ENCODE data around the gene PCBP3.
"Not testable (repeated sequence)": the region's sequence is repeated elsewhere in the genome, so short reads cannot be mapped to it uniquely, and the experiment has no call there.

Gene PCBP3

GRCh38 chr21:45809421-45809820, 165.9 kb downstream of the PCBP3 start:
- DNase-seq (ENCODE audit: low read depth) = no peak

- no peak for DNase-seq (ENCODE audit: low read depth)
These were observed 167.6 kb downstream of the PCBP3 start for GRCh38 chr21:45811136-45811535.

- DNase-seq (ENCODE audit: low read depth) = not testable (repeated sequence)
These were observed 170.8 kb downstream of the PCBP3 start for GRCh38 chr21:45814210-45814940.

- not testable (repeated sequence) for DNase-seq (ENCODE audit: low read depth)
These were observed 172.3 kb downstream of the PCBP3 start for GRCh38 chr21:45815781-45816180.

GRCh38 chr21:45816794-45817193, 173.3 kb downstream of the PCBP3 start:
- DNase-seq (ENCODE audit: low read depth) = no peak

- no peak for DNase-seq (ENCODE audit: low read depth)
These were observed 173.8 kb downstream of the PCBP3 start for GRCh38 chr21:45817345-45817744.

GRCh38 chr21:45818276-45818903, 174.9 kb downstream of the PCBP3 start:
- peak; percentile 73 for DNase-seq (ENCODE audit: low read depth)

- DNase-seq (ENCODE audit: low read depth) = no peak
These were observed 175.4 kb downstream of the PCBP3 start for GRCh38 chr21:45818904-45819285.

GRCh38 chr21:45819478-45820170, 176.1 kb downstream of the PCBP3 start:
- DNase-seq (ENCODE audit: low read depth) = no peak

- DNase-seq (ENCODE audit: low read depth) = no peak
These were observed 176.9 kb downstream of the PCBP3 start for GRCh38 chr21:45820171-45821091.

GRCh38 chr21:45821315-45821962, 177.9 kb downstream of the PCBP3 start:
- no peak for DNase-seq (ENCODE audit: low read depth)

GRCh38 chr21:45821998-45822397, 178.5 kb downstream of the PCBP3 start:
- no peak for DNase-seq (ENCODE audit: low read depth)

- no peak for DNase-seq (ENCODE audit: low read depth)
These were observed 179.0 kb downstream of the PCBP3 start for GRCh38 chr21:45822429-45823099.

GRCh38 chr21:45823100-45823681, 179.7 kb downstream of the PCBP3 start:
- no peak for DNase-seq (ENCODE audit: low read depth)

GRCh38 chr21:45824546-45825215, 181.2 kb downstream of the PCBP3 start:
- DNase-seq (ENCODE audit: low read depth) = no peak

GRCh38 chr21:45825219-45825618, 181.7 kb downstream of the PCBP3 start:
- DNase-seq (ENCODE audit: low read depth) = no peak

- no peak for DNase-seq (ENCODE audit: low read depth)
These were observed 183.3 kb downstream of the PCBP3 start for GRCh38 chr21:45826676-45827301.

GRCh38 chr21:45827302-45827692, 183.8 kb downstream of the PCBP3 start:
- no peak for DNase-seq (ENCODE audit: low read depth)

GRCh38 chr21:45827881-45828579, 184.5 kb downstream of the PCBP3 start:
- DNase-seq (ENCODE audit: low read depth) = no peak

Measured in GM04503 (cell line).